ENCODE measurements around the gene MS4A4A. TPM values are rescaled to one million over a fixed set of nuclear protein-coding genes. Genes with fewer than 3 reads are reported as not detected.

Gene MS4A4A
- total RNA-seq, 2 experiments from 2014 or later: not detected

GRCh38 chr11:60240662-60241061 is 39.8 kb upstream of the MS4A4A start:
- ChIA-PET CTCF (no interaction called here), POLR2A (no interaction called here)
- no peak overlapping the region for H3K4me3 Mint-ChIP-seq
- H3K27ac Mint-ChIP-seq: no peak overlapping the region
- DNase-seq (no peak), ATAC-seq (ENCODE audit: poor library complexity) (no peak)
- no peak for TF ChIP-seq CTCF (IDR thresholded peaks at IDR 0.05)
- H3K4me3 ChIP-seq (ENCODE audit: low read length): no peak overlapping the region
- peaks cover 0 to 3% of the 10 kb centered on the region in 2 experiments for H3K27me3 ChIP-seq (ENCODE audit: control insufficient read depth in 1 of 2, insufficient read depth in 2 of 2, low read length in 2 of 2)
- H3K4me1 ChIP-seq (ENCODE audit: insufficient read depth, low read length): no peaks in the 10 kb centered on the region
- no peaks in the 10 kb centered on the region for H3K36me3 Mint-ChIP-seq (ENCODE audit: low read depth)
- H3K9me3 ChIP-seq (ENCODE audit: control insufficient read depth in 1 of 2, insufficient read depth in 1 of 2, low read length in 2 of 2): no peaks in the 10 kb centered on the region
- peaks cover 6% of the 10 kb centered on the region for H3K27me3 Mint-ChIP-seq
- H3K27ac ChIP-seq (ENCODE audit: low read depth in 1 of 2, low read length in 2 of 2): no peak overlapping the region
- no peaks in the 10 kb centered on the region for H3K4me1 Mint-ChIP-seq (ENCODE audit: low read depth)
- H3K9me3 Mint-ChIP-seq: no peaks in the 10 kb centered on the region
- intact Hi-C loops (cut with DNase I, micrococcal nuclease): no loop called here
- no peaks in the 10 kb centered on the region for H3K36me3 ChIP-seq (ENCODE audit: insufficient read depth, low read length)

- intact Hi-C loops (cut with DNase I, micrococcal nuclease): no loop called here
- no peak overlapping the region for H3K27ac ChIP-seq (ENCODE audit: low read depth in 1 of 2, low read length in 2 of 2)
Measured at GRCh38 chr11:60241786-60242185, 38.7 kb upstream of the MS4A4A start.

GRCh38 chr11:60242740-60243239 is 37.7 kb upstream of the MS4A4A start, which contains the start of gene MS4A4E:
Gene MS4A4E, minus strand, starts transcription at chr11:60243137. Its CDS starts 13,082 bp downstream, at chr11:60230055.
- H3K4me3 Mint-ChIP-seq: no peak within 1 kb of the TSS
- Histone ChIP-seq H3K9me3 (ENCODE audit: control insufficient read depth in 1 of 2, insufficient read depth in 1 of 2, low read length in 2 of 2) (no peaks in the 10 kb centered on the region), H3K27me3 (ENCODE audit: control insufficient read depth in 1 of 2, insufficient read depth in 2 of 2, low read length in 2 of 2) (no peaks in the 10 kb centered on the region), H3K4me3 (ENCODE audit: low read length) (no peak within 1 kb of the TSS), H3K27ac (ENCODE audit: low read depth in 1 of 2, low read length in 2 of 2) (no peak within 1 kb of the TSS), H3K36me3 (ENCODE audit: insufficient read depth, low read length) (no peaks in the 10 kb centered on the region), H3K4me1 (ENCODE audit: insufficient read depth, low read length) (no peaks in the 10 kb centered on the region)
- no peak within 1 kb of the TSS for H3K27ac Mint-ChIP-seq
- DNase-seq (peak in 2 of 14 experiments; percentile 7 to 10), ATAC-seq (ENCODE audit: poor library complexity) (no peak)
- TF ChIP-seq CTCF (IDR thresholded peaks at IDR 0.05): no peak
- CTCF ChIA-PET: no interaction called here
- H3K9me3 Mint-ChIP-seq: no peaks in the 10 kb centered on the region
- peaks cover 6% of the 10 kb centered on the region for H3K27me3 Mint-ChIP-seq
- H3K4me1 Mint-ChIP-seq (ENCODE audit: low read depth): no peaks in the 10 kb centered on the region
- POLR2A ChIA-PET: no interaction called here
- no peaks in the 10 kb centered on the region for H3K36me3 Mint-ChIP-seq (ENCODE audit: low read depth)
- intact Hi-C loops (cut with DNase I, micrococcal nuclease): no loop called here

More at GRCh38 chr11:60241786-60242185, 38.7 kb upstream of the MS4A4A start:
- Mint-ChIP-seq H3K36me3 (ENCODE audit: low read depth) (no peaks in the 10 kb centered on the region), H3K4me3 (no peak overlapping the region), H3K27ac (no peak overlapping the region), H3K4me1 (ENCODE audit: low read depth) (no peaks in the 10 kb centered on the region), H3K27me3 (peaks cover 6% of the 10 kb centered on the region), H3K9me3 (no peaks in the 10 kb centered on the region)
- POLR2A ChIA-PET: no interaction called here
- CTCF ChIA-PET: no interaction called here
- no peak for TF ChIP-seq CTCF (IDR thresholded peaks at IDR 0.05)
- Histone ChIP-seq H3K9me3 (ENCODE audit: control insufficient read depth in 1 of 2, insufficient read depth in 1 of 2, low read length in 2 of 2) (no peaks in the 10 kb centered on the region), H3K36me3 (ENCODE audit: insufficient read depth, low read length) (no peaks in the 10 kb centered on the region), H3K4me1 (ENCODE audit: insufficient read depth, low read length) (no peaks in the 10 kb centered on the region), H3K27me3 (ENCODE audit: control insufficient read depth in 1 of 2, insufficient read depth in 2 of 2, low read length in 2 of 2) (peaks cover 0 to 3% of the 10 kb centered on the region in 2 experiments), H3K4me3 (ENCODE audit: low read length) (no peak overlapping the region)
- ATAC-seq (ENCODE audit: poor library complexity): no peak
- no peak for DNase-seq

Data from CD4-positive, alpha-beta T cell (primary cell).